ENCODE measurements around the gene PLA2G15.

PLA2G15 gene

GRCh38 chr16:68233085-68233834 lies 11.9 kb upstream of the PLA2G15 start:
- no peak for DNase-seq

GRCh38 chr16:68233835-68234187 lies 11.4 kb upstream of the PLA2G15 start:
- no peak for DNase-seq

- DNase-seq, result no peak
These were observed 10.7 kb upstream of the PLA2G15 start for GRCh38 chr16:68234188-68235107.

GRCh38 chr16:68235108-68235886 lies 9.9 kb upstream of the PLA2G15 start:
- no peak for DNase-seq

GRCh38 chr16:68235887-68236136 lies 9.4 kb upstream of the PLA2G15 start, which contains the start of gene ESRP2:
ESRP2 (minus strand) TSS chr16:68236127; CDS start chr16:68236045, 82 bp downstream.
- DNase-seq, result no peak

- DNase-seq, result peak; percentile 57
These were observed 8.9 kb upstream of the PLA2G15 start for GRCh38 chr16:68236137-68236825.

GRCh38 chr16:68236826-68237242 lies 8.3 kb upstream of the PLA2G15 start:
- no peak for DNase-seq

- DNase-seq, result peak; percentile 93
These were observed 7.7 kb upstream of the PLA2G15 start for GRCh38 chr16:68237243-68238028.

GRCh38 chr16:68238029-68238345 lies 7.2 kb upstream of the PLA2G15 start:
- no peak for DNase-seq

- DNase-seq, result no peak
These were observed 3.1 kb upstream of the PLA2G15 start for GRCh38 chr16:68242085-68242484.

- no peak for DNase-seq
These were observed 2.0 kb upstream of the PLA2G15 start for GRCh38 chr16:68242926-68243858.

- DNase-seq, result no peak
These were observed 681 bp upstream of the PLA2G15 start for GRCh38 chr16:68244481-68244902.

GRCh38 chr16:68246121-68246520 lies 948 bp downstream of the PLA2G15 start:
- DNase-seq, result no peak

GRCh38 chr16:68246666-68247065 lies 1.5 kb downstream of the PLA2G15 start:
- no peak for DNase-seq

GRCh38 chr16:68247400-68247799 lies 2.2 kb downstream of the PLA2G15 start:
- no peak for DNase-seq

- DNase-seq, result no peak
These were observed 2.8 kb downstream of the PLA2G15 start for GRCh38 chr16:68247932-68248331.

GRCh38 chr16:68249371-68249770 lies 4.2 kb downstream of the PLA2G15 start:
- DNase-seq, result no peak

- no peak for DNase-seq
These were observed 5.8 kb downstream of the PLA2G15 start for GRCh38 chr16:68250951-68251350.

GRCh38 chr16:68251832-68252231 lies 6.7 kb downstream of the PLA2G15 start:
- DNase-seq, result no peak

- DNase-seq, result no peak
These were observed 7.2 kb downstream of the PLA2G15 start for GRCh38 chr16:68252383-68252782.

GRCh38 chr16:68253721-68254120 lies 8.5 kb downstream of the PLA2G15 start:
- no peak for DNase-seq
